GM18870 (cell line): ENCODE data around the gene ILF2.
"Not testable (repeated sequence)": the region's sequence is repeated elsewhere in the genome, so short reads cannot be mapped to it uniquely, and the experiment has no call there.

ENCODE experiments used
- ATAC-seq: cut with Tn5 transposase; IDR thresholded peaks from one replicate; pipeline ENCODE4 v1.9.1; 2021; ENCODE audit warnings: moderate library complexity; ENCODE audit not compliant: unreplicated experiment

The ILF2 gene

DNA sequence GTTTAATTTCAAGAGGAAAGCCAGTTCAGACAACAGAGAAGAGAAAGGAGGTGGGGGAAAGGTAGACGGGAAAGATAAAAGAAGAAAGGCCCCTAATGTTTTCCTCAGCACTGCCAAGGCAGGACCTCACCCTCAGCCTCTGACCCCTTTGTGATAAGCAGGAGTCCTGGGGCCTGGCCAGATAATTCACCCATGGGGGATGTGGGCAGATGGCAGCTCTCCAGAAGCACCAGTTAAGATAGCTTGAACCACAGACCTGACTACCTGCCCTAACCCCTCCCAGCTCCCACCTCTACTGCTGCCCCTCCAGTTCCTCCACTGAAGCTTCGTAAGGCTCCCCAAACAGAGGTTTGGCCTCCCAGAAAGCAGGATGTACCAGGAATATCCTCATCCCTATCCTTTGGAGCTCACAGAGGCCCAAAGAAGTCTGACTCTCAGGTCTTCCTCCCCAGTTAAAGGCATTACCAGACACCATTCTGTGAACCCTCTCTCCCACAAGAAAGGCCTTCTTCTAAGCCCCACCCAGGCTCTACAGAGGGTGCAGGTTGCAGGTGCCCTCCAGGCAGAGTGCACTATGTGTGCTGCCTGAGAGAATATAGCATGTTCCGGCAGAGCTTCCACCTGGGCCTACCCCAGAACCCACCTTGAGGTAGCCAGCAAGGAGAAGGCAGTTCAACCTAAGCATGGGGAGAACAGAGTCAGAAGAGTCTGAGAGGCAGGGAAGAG lies 21.5 kb downstream of the ILF2 start:
- no peak for ATAC-seq

DNA sequence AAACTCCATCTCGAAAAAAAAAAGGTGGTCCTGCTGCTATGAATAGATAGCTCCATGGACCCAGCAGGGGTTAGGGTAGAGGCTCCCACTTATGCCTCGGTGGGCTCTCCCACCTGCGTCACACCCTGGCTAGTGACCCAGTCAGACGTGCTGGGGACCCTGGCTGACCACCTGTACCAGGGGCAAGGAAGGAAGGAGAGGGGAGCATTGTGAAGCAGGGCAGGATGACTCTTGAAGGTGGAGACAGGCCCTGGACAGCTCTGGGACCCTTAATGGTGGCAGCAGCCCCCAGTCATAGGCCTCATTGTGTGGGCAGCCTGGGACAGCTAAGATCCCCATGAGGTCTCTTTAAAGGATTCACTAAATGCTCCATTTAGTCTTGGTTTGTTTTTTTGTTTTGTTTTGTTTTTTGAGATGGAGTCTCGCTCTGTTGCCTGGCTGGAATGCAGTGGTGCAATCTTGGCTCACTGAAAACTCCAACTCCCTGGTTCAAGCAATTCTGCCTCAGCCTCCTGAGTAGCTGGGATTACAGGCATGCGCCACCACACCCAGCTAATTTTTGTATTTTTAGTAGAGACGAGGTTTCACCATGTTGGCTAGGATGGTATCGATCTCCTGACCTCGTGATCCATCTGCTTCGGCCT lies 22.7 kb downstream of the ILF2 start:
- no peak for ATAC-seq

DNA sequence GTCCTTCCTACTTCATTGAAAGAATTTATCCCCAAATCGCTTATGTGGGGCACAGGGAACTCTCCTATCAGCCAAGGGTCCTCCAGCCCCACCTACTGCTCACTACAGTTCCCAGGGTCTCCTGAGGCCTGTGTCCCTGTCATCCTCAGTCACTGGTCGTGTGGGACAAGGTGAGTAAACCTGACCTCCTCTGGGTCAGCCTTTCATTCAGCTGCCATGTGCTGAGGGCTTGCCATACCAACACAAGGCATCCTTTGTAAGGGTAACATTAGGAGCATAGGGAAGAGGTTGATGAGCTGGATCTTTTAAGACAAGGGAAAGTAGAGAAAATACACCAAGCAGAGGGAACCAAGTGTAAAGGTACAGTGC lies 23.5 kb downstream of the ILF2 start:
- no peak for ATAC-seq

DNA sequence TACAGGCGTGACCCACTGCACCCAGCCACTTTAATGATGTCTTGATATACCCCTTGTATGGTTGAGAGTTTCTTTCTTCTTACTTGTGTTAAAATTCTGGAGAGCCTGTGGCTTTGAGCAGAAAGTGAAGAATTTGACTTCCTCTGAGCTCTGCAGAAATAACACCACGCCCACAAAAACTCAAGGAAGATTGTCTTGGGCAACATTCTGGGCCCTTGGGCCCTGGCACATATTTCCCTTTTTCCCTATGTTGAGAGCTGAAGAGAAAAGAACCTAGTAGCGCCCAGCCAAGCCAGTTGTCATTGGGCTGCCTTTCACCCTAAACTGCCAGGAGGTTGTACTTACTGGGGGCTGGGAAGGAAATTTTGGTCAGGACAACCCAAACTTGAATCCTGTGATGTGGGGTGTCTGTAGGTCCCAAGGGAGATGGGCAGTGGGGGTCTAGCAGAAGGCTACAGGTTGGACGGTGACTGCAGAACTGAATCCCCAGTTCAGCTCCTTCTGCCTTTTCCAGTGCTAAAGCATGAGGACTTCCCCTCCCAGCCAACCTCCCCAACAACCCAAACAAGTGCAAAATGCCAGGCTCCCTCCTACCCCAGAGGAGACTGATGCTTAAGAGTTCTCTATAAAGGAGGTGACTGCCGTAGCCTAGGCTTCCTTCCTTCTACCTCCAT lies 24.0 kb downstream of the ILF2 start:
- ATAC-seq: no peak

DNA sequence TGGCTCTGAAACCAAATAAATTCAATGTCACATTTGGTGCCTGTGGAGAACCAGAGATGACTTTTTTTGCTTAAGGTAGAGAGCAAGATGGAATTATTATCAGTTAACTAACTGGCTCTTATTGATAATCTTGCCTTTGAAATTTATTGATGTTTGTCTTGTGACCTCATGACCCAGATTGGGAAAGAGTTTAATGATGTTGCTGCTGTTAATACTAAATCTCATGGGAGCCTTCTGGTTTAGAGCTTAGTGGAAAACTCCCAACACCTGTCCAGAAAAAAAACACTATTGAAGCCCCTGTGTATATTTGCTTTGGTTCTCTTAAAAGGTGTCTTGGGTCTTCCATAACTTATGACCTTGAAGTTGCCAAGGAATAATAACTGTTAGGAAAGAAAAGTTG lies 27.0 kb downstream of the ILF2 start:
- ATAC-seq: no peak

DNA sequence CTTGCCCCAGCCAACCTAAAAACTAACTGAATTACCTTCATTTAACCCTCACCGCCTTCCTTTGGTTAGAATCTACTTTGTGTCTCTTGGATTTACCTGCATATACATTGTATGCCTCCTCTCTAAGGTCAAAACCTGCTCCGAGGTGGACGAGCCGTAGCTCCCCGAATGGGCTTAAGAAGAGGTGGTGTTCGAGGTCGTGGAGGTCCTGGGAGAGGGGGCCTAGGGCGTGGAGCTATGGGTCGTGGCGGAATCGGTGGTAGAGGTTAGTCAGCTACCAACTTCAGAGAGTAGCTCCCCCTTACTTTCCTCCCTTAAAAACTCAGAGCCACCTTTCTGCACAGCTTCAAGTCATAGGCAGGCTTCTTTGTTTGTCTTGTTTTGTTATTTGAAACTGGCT lies 27.7 kb downstream of the ILF2 start:
- ATAC-seq: no peak

DNA sequence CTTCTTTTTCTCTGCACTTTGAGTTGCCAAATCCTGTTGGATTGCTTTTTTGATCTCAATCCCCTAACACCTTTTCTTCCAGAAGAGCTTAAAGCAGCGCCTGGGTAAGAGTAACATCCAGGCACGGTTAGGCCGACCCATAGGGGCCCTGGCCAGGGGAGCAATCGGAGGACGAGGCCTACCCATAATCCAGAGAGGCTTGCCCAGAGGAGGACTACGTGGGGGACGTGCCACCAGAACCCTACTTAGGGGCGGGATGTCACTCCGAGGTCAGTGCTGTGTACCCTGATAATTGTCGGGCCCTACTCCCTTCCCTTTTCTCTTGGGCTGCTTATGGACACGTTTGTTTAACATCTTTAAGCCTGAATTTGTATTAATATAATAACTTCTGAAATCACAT lies 28.6 kb downstream of the ILF2 start:
- no peak for ATAC-seq

DNA sequence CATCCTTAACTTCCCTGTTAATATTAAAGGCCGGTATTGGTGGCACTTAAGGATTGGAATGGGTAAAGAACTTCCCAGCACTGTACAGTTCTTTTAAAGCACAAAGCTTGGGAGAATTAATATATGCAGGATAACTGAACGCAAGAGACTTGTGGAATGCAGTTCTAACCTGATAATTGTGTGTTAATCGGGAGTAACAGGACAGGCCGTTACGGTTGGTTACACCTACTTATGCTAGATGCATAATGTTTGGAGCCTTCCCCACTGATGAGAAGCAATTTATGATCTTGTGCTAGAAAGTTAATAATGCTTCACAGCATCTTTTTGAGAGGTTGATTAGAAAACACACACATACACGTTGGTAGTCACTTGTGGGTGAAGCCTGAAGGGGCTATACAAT lies 29.9 kb downstream of the ILF2 start:
- ATAC-seq: no peak

DNA sequence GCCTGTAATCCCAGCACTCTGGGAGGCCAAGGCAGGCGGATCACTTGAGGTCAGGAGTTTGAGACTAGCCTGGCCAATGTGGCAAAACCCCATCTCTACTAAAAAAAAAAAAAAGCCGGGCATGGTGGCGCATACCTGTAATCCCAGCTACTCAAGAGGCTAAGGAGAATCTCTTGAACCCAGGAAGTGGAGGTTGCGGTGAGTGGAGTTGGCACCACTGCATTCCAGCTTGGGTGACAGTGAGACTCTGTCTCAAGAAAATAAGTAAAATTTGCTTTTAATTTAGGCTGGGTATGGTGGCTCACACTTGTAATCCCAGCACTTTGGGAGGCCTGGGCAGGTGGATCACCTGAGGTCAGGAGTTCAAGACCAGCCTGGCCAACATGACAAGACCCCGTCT lies 30.6 kb downstream of the ILF2 start:
- ATAC-seq: not testable (repeated sequence)

DNA sequence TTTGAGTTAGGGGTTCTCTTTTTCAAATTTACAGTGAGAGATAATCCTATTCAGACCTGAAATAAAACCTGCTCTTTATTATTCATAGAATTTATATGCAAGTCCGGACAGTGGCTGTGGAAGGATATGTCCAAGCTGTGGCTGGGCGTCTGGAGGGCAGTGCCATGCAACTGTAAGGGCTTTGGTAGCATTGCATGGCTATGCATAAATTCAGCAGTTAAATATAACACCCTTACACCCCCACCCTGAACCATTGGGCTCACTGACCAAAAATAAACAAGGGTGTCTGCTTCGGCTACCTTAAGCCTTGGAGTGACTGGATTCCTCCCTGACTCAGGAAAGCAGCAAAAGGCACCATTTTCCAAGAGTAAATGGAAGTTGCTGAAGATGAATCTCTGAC lies 31.5 kb downstream of the ILF2 start:
- no peak for ATAC-seq

DNA sequence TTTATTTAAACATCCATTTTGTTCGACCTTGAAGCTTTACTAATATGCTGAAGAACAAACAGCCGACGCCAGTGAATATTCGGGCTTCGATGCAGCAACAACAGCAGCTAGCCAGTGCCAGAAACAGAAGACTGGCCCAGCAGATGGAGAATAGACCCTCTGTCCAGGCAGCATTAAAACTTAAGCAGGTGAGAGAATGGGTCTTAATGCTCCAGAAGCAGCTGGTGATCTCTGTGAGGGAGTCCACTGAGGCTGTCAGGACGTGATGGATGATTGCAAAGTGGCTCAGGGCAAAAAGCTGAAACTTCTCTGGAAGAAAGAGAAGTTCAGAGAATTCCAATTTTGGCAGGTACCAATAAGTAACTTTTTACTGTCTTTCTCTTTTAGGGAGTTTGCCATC lies 32.5 kb downstream of the ILF2 start:
- ATAC-seq: no peak

DNA sequence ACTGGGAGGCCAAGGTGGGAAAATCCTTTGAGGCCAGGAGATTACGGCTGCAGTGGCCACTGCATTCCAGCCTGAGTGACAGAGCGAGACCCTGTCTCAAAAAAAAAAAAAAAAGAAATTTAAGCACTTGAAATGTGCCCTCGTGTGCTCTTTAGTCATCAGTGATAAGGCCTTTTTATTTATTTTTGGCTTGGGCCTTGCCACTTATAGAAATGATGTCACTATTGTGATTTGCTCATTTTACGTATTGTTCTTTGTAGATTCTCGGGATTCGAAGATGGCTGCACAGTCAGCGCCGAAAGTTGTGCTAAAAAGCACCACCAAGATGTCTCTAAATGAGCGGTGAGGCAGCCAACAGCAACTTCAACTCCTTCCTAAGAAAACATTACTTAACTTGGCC lies 34.5 kb downstream of the ILF2 start:
- ATAC-seq: no peak

DNA sequence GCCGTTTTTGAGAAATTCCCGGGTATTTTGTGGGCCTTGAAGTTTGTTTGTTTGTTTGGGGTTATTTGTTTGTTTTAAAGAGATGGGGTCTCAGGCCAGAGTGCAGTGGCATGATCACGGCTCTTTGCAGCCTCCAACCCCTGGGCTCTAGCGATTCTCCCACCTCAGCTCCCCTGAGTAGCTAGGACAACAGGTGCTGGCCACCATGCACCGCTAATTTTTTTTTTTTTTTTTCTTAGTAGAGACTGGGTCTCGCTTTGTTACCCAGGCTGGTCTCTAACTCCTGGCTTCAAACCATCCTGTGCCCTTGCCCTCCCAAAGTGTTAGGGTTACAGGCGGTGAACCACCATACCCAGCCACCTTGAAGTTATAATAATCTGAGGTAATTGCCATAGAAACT lies 34.9 kb downstream of the ILF2 start:
- ATAC-seq: no peak

DNA sequence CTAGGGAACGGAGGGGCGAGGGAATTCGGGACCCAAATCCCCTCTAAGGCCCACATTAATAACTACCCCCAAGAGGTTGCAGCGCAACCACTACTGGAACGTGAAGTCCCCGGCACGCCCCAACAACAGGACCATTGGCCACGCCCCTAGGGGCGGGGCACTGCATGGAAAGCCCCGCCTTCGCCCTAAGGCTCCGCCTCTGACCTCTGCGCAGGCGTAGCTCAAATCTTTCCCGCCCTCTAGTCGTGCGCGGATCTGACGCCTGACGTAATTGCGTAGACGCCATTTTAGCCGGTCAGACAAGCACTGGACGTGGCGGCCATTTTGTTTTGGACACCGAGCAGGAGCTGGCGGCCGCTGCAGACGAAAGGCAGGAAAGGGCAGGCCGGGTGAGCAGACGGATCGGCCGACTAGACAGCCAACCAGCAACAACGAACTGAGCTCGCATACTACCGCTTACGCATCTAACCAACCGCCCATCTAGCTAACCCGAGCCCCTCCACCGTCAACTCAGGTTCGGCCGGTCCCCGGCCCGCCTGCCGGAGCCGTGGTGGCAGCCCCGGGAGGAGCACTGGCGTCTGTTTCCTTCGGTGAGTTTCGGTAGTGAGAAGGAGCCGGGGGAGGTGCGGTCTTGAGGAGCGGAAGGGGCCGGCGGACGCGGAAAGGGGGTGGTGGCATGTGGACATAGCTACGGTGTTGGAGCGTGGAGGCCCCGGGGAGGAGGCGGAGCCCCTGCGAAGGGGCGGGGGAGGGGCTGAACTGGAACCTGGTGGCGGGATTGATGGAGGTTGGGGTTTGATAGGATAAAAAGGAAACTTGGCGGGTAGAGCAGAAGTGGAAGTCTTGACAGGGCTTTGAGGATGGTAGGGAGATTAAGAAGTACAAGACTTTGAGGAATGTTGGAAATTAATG lies 36.8 kb downstream of the ILF2 start, which contains the start of gene CHTOP:
TSS of gene CHTOP (plus strand) at position 313 of the 912 bp plus-strand sequence. CDS start 2,523 bp downstream, outside the sequence.
- peak; percentile 86 for ATAC-seq

DNA sequence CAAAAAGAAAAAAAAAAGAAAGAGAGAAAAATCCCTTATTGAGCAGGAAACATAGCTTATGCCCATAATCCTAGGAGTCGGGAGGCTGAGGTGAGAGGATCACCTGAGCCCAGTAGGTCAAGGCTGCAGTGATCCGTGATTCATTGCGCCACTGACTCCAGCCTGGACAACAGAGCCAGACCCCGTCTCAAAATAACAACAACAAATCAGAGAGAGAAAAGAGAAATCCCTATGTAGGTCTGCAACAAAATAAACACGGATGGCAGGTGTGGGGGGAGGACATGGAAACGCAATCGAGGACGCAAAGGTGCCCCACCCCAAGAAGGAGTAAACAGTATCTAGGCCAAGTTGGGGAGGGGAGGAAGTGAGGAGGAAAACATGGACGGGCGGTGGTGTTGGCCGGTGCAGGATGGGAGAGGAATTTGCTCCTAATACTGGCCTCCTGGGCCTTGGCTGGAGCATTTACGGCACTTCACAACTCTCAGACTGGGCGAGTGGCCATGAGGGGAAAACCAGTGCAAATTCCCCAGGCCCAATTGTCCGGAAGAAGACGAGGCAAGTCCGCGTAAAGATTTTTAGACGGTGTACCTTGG lies 37.5 kb downstream of the ILF2 start:
- ATAC-seq: no peak

DNA sequence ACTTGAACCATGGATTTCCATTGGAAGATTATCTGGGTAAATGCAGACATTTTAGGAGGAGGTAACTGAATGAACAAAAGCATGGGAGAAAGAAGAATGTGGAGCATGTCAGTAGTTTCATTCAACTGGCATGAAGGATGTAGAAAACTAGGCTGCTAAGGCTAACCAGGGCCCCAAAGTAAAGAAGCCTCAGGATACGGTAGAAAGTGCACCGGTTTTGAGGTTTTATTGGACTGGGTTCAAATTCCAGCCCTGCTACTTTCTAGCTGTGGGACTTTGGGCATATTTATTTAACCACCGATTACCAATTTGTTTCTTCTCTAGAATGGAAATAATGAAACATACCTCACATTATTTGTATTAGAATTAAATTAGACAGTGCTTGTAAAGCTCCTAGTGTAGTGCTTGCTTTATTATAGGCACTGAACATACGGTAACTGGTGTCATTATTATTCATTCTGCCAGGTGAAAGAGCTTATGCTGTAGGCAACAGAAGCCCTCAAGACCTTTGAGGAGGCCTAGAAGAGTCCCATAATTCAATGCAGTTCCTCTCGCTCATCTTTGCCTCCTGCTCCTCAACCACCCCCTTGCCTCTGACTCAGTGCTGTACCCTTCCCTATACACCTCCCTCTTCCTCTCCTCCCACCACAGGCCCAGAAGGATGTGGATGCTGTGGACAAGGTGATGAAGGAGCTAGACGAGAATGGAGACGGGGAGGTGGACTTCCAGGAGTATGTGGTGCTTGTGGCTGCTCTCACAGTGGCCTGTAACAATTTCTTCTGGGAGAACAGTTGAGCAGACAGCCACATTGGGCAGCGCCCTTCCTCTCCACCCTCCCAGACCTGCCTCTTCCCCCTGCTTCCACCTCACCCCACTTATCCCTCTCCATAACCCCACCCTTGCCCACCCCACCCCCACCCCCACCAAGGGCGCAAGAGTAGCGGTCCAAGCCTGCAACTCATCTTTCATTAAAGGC lies 39.5 kb downstream of the ILF2 start:
- ATAC-seq: no peak

DNA sequence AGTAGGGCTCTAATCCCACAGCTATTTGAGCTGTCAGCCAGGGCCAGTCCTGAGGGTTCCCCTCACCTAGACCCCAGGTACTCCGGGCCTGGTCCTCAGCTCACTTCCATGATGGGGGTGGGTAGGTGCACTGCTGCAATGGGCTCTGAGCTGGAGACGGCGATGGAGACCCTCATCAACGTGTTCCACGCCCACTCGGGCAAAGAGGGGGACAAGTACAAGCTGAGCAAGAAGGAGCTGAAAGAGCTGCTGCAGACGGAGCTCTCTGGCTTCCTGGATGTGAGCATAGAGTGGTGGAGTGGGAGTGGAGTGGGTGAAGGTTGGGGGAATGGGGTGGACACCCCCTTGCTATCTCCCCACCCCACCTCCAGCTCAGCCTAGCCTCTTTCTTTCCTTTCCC lies 40.4 kb downstream of the ILF2 start:
- ATAC-seq: no peak

DNA sequence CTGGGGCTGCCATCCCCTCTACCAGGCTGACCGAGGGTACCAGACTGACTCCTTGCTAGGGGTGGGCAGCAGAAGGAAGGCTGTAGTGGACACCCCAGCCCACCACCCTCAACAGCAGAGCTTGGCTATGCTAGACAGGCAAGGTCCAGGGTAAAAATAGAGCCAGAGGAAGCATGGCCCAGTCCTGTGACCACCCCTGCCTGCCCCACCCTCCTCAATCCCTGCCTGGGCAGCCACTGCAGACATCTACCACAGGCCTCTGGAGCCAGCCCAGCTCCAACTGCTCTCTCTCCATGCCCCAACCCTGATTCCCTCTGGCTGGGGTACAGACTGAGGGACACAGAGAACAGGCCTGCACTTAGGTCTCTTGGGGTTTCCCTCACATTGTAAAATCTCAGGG lies 40.8 kb downstream of the ILF2 start:
- ATAC-seq: no peak

DNA sequence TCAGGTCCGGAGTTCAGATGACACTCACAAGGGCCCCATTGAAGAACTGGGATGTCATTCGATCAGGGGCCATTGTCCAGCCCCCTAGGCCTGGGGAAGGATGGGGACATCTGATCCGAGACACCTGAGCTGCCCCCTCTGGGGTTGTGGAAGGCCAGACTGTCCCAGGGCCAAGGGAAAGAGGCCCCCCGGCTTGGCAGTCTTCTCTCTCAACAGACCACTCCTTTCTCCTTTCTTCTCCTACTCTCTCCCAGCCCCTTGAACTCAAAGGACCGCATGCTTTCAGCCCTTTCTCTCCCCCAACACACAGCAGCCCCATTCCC lies 41.5 kb downstream of the ILF2 start:
- no peak for ATAC-seq
